ENCODE data around the gene APPBP2.
A peak's percentile ranks its signal among the peaks of the same experiment; 100 is the strongest.

The APPBP2 gene

GRCh38 chr17:60451071-60451470 is 75.0 kb downstream of the APPBP2 start:
- CTCF ChIA-PET: no interaction called here
- TF ChIP-seq, protein P1, sequence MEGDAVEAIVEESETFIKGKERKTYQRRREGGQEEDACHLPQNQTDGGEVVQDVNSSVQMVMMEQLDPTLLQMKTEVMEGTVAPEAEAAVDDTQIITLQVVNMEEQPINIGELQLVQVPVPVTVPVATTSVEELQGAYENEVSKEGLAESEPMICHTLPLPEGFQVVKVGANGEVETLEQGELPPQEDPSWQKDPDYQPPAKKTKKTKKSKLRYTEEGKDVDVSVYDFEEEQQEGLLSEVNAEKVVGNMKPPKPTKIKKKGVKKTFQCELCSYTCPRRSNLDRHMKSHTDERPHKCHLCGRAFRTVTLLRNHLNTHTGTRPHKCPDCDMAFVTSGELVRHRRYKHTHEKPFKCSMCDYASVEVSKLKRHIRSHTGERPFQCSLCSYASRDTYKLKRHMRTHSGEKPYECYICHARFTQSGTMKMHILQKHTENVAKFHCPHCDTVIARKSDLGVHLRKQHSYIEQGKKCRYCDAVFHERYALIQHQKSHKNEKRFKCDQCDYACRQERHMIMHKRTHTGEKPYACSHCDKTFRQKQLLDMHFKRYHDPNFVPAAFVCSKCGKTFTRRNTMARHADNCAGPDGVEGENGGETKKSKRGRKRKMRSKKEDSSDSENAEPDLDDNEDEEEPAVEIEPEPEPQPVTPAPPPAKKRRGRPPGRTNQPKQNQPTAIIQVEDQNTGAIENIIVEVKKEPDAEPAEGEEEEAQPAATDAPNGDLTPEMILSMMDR (IDR thresholded peaks at IDR 0.05; ENCODE audit: control extremely low read depth, extremely low read depth, low read depth, missing control alignments): no peak
- POLR2A ChIA-PET: no interaction called here
- DNase-seq (ENCODE audit: extremely low spot score): no peak

DNA sequence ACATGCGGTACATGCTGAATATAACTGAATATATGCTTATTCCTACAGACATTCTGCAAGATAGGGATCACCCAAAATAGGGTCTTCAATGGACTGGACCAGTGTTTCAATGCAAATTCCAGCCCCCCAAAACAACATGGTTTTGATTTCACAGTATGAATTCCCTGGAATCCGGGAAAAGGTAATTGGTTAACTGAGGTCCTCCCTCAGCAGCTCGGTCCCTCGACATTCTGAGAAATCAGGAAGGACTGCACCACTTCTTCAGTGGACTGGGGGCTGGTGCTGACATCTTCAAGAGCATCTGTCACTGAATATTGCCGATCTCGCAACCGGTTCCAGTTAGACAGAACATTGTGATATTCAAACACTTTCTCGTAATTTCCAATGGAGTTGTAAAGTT is 78.7 kb downstream of the APPBP2 start:
- TF ChIP-seq, protein P1 (IDR thresholded peaks at IDR 0.05; ENCODE audit: control extremely low read depth, extremely low read depth, low read depth, missing control alignments): no peak
- ChIA-PET POLR2A (no interaction called here), CTCF (no interaction called here)
- no peak for DNase-seq (ENCODE audit: extremely low spot score)

DNA sequence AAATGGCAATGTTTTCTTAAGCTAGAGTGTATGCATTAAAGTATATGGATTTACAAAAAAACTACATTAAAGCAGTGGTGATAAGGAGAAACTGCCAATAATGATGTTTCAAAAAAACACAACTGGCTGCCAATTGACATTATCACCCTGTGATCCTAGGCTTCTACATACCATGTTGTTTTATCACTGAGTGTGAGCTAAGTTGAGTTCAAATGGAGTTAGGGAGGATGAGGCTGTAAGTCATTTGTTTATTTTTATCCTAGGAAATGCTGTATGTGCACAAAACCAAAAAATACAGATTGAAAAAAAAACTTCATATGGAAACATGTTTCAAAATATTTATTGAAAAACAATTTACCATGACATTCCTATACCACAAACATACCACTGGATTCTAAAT is 80.9 kb downstream of the APPBP2 start:
- ChIA-PET POLR2A (no interaction called here), CTCF (interaction anchor here (0.8 to 1.0 kb wide), 2 partner anchors 9 to 10 kb away, joined by 3 read pairs; no protein-coding TSS in a partner anchor)
- TF ChIP-seq, protein P1 (IDR thresholded peaks at IDR 0.05; ENCODE audit: control extremely low read depth, extremely low read depth, low read depth, missing control alignments): no peak
- no peak for DNase-seq (ENCODE audit: extremely low spot score)

- CTCF ChIA-PET: no interaction called here
- DNase-seq (ENCODE audit: extremely low spot score): no peak
- TF ChIP-seq, protein P1 (IDR thresholded peaks at IDR 0.05; ENCODE audit: control extremely low read depth, extremely low read depth, low read depth, missing control alignments): no peak
Measured at GRCh38 chr17:60443713-60444112, 82.3 kb downstream of the APPBP2 start.

DNA sequence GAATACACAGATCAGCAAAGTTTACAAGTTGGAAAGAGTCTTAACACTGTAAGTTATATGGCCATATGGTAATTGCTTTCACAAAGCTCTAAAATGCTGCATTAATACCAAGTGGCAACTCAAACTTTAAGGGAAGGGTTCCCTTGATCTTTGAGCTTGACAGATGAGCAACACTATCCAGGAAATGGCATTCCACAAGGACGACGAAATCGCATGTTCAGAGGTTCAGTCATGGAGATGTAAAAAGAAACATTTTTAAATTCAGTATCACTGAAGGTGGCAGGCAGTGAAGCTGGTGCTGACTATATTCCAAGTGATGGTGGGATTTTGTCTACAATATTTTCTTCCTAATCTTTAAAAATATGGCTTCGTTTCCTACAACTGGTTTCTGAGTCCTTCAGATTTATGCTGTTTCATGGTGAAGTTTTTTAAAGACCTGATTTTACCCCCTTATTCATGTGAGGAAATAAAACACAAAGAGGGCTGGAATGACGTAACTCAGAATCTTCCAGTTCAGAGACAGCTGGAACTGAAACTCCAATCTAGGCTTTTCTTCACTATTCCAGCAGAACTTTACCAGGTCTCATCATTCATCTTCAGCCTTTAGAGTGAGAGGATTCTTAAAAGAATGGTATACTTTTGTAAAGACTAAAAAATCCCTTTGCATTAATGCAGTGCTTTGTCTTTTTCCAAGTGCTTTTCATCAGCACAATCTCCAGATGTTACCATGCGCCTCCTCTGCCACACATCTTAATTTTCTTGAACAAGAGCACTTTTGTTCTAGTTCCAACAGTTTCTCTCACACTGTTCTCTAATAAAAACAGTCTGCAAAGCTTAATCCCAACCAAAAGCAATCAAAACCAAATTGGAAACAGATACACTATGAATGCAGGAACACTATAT is 83.5 kb downstream of the APPBP2 start:
- TF ChIP-seq, protein P1 (IDR thresholded peaks at IDR 0.05; ENCODE audit: control extremely low read depth, extremely low read depth, low read depth, missing control alignments): no peak
- DNase-seq (ENCODE audit: extremely low spot score): no peak
- CTCF ChIA-PET: interaction anchor here (0.8 kb wide), 1 partner anchor 211 kb away, joined by 3 read pairs; no protein-coding TSS in a partner anchor

More at GRCh38 chr17:60443713-60444112, 82.3 kb downstream of the APPBP2 start:
- POLR2A ChIA-PET: no interaction called here

DNA sequence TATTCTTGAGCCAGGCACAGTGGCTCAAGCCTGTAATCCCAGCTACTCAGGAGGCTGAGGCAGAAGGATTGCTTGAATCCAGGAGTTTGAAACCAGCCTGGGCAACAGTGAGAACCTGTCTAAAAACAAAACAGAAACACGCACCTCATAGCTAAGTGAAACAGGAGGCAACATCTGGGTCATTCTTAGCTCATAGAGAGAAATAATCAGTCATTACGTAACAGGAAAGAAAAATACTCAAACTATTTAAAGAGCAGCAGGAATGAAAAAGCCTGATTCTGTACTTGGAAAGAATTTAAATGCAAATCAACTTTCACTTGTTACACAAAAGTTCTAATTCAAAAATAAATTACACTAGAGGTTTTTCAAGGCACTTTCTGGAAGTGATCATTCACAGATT is 86.5 kb downstream of the APPBP2 start:
- CTCF ChIA-PET: interaction anchor here (1.5 kb wide), 1 partner anchor 297 kb away, joined by 5 read pairs; no protein-coding TSS in a partner anchor
- TF ChIP-seq, protein P1 (IDR thresholded peaks at IDR 0.05; ENCODE audit: control extremely low read depth, extremely low read depth, low read depth, missing control alignments): no peak
- POLR2A ChIA-PET: no interaction called here
- peak; percentile 38 for DNase-seq (ENCODE audit: extremely low spot score)

More for the DNA sequence above, 83.5 kb downstream of the APPBP2 start:
- POLR2A ChIA-PET: no interaction called here

All from GM10248 (cell line).